ENCODE results near the gene TM6SF1.
"Not testable (repeated sequence)": the region's sequence is repeated elsewhere in the genome, so short reads cannot be mapped to it uniquely, and the experiment has no call there.

Gene TM6SF1

GRCh38 chr15:83087576-83087975 is 19.9 kb upstream of the TM6SF1 start:
- in situ Hi-C loops (cut with HindIII; ENCODE audit: low sequenced_read_pairs): no loop called here

GRCh38 chr15:83088876-83089275 is 18.6 kb upstream of the TM6SF1 start:
- in situ Hi-C loops (cut with HindIII; ENCODE audit: low sequenced_read_pairs): no loop called here

GRCh38 chr15:83090465-83090864 is 17.0 kb upstream of the TM6SF1 start:
- in situ Hi-C loops (cut with HindIII; ENCODE audit: low sequenced_read_pairs): no loop called here

GRCh38 chr15:83091965-83092308 is 15.5 kb upstream of the TM6SF1 start:
- in situ Hi-C loops (cut with HindIII; ENCODE audit: low sequenced_read_pairs): not testable (repeated sequence)

- in situ Hi-C loops (cut with HindIII; ENCODE audit: low sequenced_read_pairs): no loop called here
Measured at GRCh38 chr15:83092309-83092976, 15.0 kb upstream of the TM6SF1 start.

GRCh38 chr15:83094583-83094982 is 12.9 kb upstream of the TM6SF1 start:
- in situ Hi-C loops (cut with HindIII; ENCODE audit: low sequenced_read_pairs): no loop called here

- in situ Hi-C loops (cut with HindIII; ENCODE audit: low sequenced_read_pairs): no loop called here
Measured at GRCh38 chr15:83098079-83098478, 9.4 kb upstream of the TM6SF1 start.

- in situ Hi-C loops (cut with HindIII; ENCODE audit: low sequenced_read_pairs): no loop called here
Measured at GRCh38 chr15:83099290-83099689, 8.2 kb upstream of the TM6SF1 start.

- in situ Hi-C loops (cut with HindIII; ENCODE audit: low sequenced_read_pairs): no loop called here
Measured at GRCh38 chr15:83100097-83100646, 7.3 kb upstream of the TM6SF1 start.

GRCh38 chr15:83102346-83102745 is 5.1 kb upstream of the TM6SF1 start:
- in situ Hi-C loops (cut with HindIII; ENCODE audit: low sequenced_read_pairs): no loop called here

GRCh38 chr15:83104141-83104540 is 3.3 kb upstream of the TM6SF1 start:
- in situ Hi-C loops (cut with HindIII; ENCODE audit: low sequenced_read_pairs): no loop called here

- in situ Hi-C loops (cut with HindIII; ENCODE audit: low sequenced_read_pairs): no loop called here
Measured at GRCh38 chr15:83105440-83105839, 2.0 kb upstream of the TM6SF1 start.

GRCh38 chr15:83107841-83108181 is 366 bp downstream of the TM6SF1 start:
- in situ Hi-C loops (cut with HindIII; ENCODE audit: low sequenced_read_pairs): no loop called here

- in situ Hi-C loops (cut with HindIII; ENCODE audit: low sequenced_read_pairs): no loop called here
Measured at GRCh38 chr15:83108266-83109219, 1.1 kb downstream of the TM6SF1 start.

GRCh38 chr15:83109532-83109931 is 2.1 kb downstream of the TM6SF1 start:
- in situ Hi-C loops (cut with HindIII; ENCODE audit: low sequenced_read_pairs): no loop called here

GRCh38 chr15:83110381-83110780 is 2.9 kb downstream of the TM6SF1 start:
- in situ Hi-C loops (cut with HindIII; ENCODE audit: low sequenced_read_pairs): no loop called here

- in situ Hi-C loops (cut with HindIII; ENCODE audit: low sequenced_read_pairs): no loop called here
Measured at GRCh38 chr15:83111149-83111548, 3.7 kb downstream of the TM6SF1 start.

- in situ Hi-C loops (cut with HindIII; ENCODE audit: low sequenced_read_pairs): no loop called here
Measured at GRCh38 chr15:83112233-83112955, 4.9 kb downstream of the TM6SF1 start.

- in situ Hi-C loops (cut with HindIII; ENCODE audit: low sequenced_read_pairs): no loop called here
Measured at GRCh38 chr15:83112956-83113299, 5.5 kb downstream of the TM6SF1 start.

GRCh38 chr15:83113881-83114674 is 6.6 kb downstream of the TM6SF1 start:
- in situ Hi-C loops (cut with HindIII; ENCODE audit: low sequenced_read_pairs): no loop called here

GRCh38 chr15:83114856-83115255 is 7.4 kb downstream of the TM6SF1 start:
- in situ Hi-C loops (cut with HindIII; ENCODE audit: low sequenced_read_pairs): no loop called here
